HG03354 (cell line): ENCODE results near the gene KRT5.
"Not testable (repeated sequence)": the region's sequence is repeated elsewhere in the genome, so short reads cannot be mapped to it uniquely, and the experiment has no call there.

Experiments
- ATAC-seq: cut with Tn5 transposase; IDR thresholded peaks from one replicate; pipeline ENCODE4 v1.9.1; 2021; ENCODE audit warnings: mild to moderate bottlenecking; ENCODE audit not compliant: unreplicated experiment, poor library complexity, severe bottlenecking

Gene KRT5

DNA sequence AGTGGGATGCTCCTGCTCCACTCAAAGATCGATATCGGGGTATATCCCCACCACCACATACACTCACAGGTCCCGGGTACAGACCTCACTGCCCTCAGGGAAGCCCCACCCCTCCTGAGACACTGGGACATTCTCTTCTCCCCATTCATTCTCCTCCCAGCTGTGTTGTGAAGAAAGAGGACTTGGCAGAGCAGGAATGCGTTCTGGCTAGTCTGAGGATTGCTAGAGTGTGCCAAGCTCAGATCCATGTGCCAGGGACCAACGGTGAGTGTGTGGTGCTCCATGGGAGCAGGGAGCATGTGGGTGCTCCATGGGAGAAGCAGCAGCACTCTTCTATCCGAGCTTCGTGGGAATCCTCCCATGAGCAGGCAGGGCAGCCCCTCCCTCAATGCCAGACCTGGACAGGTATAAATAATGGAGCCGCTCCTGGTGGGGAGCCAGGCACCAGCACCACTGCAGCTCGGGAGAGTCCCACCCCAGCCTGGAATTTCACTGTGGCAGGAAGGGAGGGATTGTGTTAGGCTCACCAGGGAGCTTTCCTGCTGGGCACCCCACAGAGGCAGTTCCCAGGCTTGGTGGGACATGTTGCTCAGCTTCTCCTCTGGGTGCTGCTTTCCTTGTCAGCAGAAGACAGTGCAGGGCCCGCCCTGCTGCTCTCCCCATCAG is 2.3 kb upstream of the KRT5 start:
- ATAC-seq: no peak

DNA sequence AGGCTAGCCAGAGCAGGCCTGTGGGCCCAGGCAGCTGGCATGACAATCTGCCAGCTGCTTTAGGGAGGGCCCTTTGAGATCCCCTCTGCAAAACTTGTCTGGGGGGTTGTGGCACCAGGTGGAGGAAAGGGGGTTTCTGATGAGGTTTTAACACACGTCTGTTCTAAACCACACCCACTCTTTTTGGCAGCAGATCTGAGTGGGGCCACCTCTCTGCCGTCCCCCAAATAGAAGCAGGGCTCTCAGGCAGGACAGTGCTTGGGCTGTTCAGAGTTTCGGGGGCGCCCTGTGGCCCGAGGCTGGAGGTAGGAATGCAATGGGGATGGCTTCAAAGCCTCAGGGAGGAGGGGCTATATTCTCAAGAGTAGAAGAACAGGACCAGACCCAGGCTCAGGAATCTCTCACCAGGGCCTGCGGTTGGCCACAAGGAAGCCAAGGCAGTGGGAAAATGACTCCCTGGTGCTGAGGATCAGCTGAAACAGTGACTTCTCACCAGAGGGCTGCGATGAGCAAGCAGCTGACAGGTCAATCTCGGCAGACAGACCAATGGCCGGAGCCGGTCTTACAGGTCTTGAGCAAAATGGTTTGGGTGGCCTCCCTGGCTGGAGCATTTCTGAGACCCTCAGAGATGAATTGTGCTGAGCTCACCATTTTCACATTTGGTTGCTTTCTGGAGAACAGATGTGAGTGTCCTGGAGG is 1.5 kb upstream of the KRT5 start:
- ATAC-seq: no peak

DNA sequence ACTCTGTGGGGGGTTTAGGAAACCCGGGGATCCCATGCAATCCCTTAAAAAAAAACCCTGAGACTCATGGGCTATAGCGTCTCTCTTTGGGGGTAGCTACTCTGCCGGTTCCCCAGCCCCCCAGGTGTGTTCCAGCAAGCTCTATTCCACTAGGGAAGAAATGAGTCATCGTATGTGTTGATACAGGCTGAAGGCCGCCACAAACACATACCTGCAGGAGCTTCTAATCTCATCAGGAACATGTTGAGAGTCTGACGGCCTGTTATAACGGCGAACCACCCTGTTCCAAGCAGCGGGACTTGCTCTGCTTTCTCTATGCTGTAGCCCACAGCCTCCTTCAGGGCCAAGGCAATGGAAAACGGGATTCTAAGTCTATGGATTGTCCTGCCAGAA is 977 bp upstream of the KRT5 start:
- no peak for ATAC-seq

DNA sequence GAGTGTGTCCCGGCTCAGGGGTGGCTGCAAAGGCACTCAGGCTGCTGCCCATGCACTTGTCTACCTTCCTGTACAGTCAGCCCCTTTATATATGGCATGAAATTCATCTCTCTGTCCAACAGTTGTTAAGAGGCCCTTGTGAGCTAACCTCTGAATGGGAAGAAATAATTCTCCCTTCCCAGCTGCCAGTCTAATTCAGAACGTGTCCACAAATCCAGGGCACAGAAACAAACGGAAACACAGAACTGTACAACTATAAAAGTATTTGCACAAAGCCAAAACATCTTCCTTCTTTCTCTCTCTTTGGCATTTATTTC is 849 bp downstream of the KRT5 start:
- no peak for ATAC-seq

DNA sequence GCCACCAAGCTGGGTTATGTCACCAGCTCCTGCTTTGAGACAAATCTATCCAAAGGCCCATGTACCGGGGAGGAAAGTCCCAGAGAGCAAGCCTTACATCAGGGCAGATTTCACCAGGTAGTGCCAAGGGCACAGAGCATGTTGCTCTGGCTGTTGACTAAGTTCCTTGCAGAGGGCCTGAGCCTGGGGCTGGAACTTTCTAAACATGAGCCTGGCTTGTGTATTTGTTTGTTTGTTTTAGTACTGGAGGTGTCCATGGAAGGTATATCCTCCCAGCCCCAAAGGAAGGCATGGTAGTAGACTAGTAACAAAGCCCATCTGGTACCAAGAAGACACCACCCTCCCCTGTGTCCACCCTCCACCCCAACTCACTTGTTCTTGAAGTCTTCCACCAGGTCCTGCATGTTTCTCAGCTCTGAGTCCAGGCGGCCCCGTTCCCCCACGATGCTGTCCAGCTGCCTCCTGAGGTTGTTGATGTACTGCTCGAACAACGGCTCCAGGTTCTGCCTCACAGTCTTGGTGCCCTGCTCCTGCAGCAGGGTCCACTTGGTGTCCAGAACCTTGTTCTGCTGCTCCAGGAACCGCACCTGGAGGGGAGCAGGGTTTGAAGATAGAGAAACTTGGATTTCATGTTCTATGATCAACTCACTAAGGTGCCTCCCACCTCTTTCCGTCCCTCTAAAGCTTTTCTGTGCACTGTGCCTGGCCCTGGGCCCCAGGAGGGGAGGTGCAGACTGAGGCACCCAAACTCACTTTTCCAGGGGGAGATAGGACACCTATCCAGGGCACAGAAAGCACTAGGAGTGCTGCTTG is 1.4 kb downstream of the KRT5 start:
- no peak for ATAC-seq

DNA sequence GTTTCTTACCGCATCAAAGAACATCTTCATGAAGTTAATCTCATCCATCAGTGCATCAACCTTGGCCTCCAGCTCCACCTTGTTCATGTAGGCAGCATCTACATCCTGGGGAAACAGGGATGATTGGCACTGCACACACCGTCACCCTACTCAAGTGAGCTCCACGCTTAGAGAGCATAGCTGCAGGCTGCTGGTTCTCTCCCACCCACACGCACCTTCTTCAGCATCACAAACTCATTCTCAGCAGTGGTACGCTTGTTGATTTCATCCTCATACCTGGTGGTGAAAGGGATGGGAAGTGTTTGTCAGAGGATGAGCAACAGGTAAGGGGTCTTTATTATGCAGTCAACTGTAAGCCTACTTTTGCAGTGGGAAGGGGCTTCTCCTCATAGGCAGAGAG is 2.3 kb downstream of the KRT5 start:
- no peak for ATAC-seq

DNA sequence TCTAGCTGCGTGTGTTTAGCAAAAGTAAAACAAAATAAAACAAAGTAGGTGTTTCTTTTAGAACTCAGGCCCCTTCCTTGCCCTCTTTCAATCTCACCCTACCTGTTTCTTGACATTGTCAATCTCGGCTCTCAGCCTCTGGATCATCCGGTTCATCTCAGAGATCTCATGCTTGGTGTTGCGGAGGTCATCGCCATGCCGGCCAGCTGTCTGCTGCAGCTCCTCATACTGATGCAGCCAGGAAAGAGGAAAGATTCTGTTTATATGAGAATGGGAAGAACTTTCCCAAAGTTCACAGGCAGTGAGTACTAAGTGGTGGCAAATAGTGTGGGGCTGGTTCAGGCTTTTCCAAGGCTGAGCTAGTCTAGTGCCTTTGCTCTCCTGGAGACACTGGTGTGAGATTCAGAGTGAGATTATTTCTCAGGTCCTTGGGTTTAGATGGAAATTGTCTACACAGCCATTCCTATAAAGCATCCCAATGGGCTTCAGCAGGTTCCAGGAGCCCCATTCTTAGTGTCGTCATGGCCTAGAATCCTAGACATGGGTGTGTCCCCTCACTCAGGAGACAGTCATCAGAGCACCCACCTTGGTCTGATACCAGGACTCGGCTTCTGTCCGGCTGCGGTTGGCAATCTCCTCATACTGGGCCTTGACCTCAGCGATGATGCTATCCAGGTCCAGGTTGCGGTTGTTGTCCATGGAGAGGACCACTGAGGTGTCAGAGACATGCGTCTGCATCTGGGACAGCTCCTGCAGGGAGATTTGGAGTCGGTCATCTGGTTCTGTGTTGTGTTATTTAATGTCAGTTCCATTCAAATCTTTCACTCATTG is 3.0 kb downstream of the KRT5 start:
- ATAC-seq: no peak

DNA sequence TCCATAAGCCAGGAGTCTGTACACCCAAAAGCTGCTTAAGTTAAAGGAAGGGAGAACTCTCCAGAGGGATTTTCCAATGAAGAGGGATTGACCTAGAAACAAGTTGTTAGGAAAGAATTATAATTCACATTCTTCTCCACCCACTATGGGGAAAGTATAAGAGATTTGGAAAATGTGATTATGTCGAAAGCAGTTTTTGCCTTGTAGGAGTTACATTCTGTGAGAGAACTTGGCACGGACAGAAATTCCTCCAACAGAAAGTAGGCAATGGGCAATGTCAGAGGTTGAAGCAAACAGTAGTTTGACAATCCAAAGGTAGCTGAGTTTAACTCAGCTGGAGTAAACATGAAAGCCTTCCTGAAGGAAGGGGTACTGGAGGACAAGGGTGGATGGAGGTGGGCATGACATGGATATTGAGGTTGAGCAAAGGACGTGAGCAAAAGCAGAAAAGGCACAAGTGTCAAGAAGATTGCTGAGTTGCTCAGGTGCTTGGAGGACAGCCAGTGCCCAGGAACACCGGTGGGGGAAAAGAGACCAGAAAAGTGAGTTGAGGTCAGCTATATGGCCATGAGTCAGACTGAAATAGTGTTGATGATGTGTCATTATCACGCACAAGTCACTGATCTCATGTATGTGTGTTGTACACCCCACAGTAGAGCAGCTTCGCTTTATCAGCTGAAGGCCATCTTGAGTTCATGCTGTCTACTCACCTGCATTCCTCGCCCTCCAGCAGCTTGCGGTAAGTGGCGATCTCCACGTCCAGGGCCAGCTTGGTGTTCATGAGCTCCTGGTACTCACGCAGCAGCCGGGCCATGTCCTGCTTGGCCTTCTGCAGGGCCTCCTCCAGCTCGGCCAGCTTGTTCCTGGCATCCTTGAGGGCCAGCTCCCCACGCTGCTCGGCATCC is 4.0 kb downstream of the KRT5 start:
- ATAC-seq: no peak

DNA sequence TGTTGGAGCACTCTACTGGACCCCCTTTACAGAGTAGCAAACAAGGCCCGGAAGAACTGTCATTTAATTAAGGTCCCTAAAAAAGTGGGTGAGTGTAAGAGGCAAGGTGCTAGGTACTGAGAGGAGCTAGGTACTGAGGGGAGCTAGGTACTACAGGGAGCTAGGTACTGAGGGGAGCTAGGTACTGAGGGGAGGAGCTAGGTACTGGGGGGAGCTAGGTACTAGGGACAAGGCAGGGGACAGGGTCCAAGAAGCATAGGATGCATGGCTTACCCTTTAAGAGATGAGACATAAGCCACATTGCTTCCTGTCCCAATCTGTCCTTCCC is 4.9 kb downstream of the KRT5 start:
- ATAC-seq: no peak

DNA sequence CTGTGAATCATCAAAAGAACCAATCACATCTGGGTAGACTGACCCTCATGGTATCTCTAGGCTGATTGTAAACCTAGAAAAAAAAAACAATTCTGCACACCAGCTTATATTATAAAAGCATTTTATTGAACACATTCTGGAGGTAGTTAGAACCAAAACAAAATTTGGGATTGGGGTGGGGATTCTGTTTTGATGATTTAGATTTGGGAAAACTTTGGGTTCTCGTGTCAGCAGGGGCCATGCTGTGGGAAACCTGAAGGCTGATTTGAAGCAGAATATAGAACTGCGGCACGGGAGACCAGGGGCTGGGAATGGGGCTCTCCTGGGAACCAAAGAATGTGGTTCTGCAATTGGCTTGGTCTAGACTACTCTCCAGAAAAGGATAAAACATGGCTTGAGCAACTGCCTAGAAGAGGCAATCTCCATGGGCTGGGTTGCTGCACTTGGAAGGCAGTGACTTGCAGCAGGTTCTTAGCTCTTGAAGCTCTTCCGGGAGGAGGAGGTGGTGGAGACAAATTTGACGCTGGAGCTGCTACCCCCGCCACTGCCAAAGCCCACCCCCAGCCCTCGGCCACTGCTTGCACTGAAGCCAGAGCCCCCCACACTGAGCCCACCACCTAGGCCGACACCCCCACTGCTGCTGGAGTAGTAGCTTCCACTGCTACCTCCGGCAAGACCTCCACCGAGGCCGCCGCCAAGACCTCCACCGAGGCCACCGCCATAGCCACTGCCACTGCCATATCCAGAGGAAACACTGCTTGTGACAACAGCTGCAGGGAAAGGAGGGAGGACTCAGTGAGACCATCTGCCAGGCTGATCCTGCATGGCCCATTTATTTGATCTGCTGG is 5.5 kb downstream of the KRT5 start:
- no peak for ATAC-seq

DNA sequence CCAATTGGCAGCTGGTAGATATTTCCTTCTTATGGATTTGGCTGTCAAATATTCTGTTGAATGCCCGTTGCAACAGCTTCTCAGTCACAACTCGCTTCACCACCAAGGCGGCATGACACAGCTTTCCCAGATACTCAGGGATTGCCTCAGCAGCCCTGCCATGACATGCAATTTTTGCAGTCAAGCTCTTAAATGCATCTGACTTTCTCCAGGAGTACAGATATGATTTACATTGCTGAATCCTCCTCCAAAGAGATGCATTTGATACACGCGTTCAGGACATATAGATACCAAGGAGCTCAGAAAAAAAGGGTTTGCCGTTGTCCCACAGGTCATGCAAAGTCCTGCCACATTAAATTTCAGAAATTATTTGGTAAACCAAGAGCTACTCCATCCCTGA is 6.5 kb downstream of the KRT5 start:
- ATAC-seq: no peak

DNA sequence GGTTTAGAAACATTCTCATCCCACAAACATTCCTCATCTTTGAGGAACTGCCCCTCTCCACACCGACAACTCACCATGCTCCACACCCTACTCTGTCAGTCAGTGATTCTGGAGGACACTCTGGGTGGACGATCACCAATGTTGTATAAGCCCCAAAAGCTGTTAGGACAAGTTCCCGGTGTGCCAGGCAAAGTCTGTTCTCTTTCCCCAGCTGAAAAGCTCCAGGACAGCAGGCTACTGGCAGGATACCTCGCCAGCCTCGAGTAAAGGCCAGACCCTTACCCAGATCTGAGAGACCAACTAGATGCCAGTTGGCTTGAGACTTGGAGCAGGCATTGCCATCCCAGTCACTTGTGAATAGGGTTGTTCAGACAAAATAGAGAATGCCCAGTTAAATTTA is 12.0 kb downstream of the KRT5 start:
- no peak for ATAC-seq

DNA sequence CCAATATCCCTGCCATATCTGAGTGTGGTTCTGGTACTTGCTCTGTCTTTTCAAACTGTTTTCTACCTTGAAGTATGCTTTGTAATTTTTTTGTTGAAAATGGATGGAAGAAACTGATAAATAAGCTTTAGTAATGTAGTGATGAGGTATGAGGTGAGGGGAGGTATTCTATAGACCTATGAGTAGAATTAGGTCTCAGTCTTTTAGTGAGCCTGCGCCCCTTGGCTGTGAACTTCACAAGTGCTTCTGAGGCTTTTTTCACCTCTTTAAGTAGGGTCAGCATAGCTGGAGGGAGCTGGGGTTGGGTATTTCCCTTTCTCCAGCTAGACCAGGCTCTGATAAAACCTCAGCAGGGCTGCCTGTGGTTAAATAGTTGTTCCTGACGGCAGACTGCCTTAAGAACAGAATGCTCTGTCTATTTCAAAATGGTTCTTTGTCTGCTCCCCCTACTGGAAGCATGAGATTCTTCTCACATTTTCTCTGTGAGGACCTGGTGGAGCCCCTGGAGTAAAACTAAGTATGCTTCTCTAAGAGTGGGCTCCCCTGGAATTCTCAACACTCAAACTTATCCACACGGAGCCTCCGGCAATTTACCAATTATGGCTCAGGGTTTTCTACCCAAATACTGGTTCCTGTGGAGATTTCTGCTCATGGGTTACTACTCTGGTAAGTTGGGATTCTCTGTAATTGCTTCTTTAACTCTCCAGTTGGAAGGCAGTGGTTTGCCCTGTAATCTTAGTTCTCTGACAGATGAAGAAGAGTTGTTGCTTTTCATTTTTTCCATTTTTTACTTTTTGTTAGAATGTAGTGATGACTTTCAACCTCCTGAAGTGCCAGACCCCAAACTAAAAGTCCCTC is 13.1 kb downstream of the KRT5 start:
- no peak for ATAC-seq

DNA sequence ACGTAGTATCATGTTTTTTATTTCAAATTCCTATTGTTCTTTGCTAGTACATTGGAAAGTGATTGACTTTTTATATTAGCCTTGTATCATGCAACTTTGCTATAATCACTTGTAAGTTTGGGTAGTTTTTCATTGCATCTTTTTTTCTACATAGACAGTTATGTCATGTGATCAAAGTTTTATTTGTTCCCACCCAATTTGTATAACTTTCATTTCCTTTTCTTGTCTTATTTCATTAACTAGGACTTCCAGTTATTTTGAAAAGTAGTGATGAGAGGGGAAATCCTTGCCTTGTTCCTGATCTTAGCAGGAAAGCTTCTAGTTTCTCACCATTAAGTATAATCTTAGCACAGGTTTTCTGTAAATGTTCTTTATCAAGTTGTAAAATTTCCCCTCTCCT is 17.3 kb downstream of the KRT5 start:
- no peak for ATAC-seq

DNA sequence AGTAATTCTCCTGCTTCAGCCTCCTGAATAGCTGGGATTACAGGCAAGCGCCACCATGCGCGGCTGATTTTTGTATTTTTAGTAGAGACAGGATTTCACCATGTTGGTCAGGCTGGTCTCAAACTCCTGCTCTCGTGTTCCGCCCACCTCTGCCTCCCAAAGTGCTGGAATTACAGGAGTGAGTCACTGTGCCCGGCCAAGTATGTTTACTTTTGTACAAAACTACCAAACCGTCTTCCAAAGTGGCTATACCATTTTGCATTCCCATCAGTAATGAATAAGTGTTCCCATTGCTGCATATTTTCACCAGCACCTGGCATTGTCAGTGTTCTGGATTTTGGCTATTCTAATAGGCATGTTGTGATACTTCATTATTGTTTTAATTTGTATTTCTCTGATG is 18.7 kb downstream of the KRT5 start:
- no peak for ATAC-seq

DNA sequence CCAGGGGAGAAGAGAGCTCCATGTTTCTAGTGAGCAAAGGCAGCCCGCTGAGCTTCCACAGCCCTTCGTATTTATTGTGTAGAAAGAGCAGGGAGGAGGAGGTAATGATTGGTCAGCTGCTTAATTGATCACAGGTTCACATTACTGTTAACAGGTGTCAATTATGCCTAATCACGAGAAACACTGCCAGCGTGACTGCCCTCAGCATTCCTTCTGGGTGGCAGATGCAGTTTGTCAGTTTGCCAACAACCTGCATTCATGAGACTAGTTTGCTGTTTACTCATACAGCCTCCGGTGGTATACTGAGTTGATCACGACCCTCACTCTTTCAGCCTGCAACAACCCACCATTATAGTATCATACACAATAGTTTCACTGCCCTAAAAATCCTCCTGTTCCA is 19.6 kb downstream of the KRT5 start:
- not testable (repeated sequence) for ATAC-seq

DNA sequence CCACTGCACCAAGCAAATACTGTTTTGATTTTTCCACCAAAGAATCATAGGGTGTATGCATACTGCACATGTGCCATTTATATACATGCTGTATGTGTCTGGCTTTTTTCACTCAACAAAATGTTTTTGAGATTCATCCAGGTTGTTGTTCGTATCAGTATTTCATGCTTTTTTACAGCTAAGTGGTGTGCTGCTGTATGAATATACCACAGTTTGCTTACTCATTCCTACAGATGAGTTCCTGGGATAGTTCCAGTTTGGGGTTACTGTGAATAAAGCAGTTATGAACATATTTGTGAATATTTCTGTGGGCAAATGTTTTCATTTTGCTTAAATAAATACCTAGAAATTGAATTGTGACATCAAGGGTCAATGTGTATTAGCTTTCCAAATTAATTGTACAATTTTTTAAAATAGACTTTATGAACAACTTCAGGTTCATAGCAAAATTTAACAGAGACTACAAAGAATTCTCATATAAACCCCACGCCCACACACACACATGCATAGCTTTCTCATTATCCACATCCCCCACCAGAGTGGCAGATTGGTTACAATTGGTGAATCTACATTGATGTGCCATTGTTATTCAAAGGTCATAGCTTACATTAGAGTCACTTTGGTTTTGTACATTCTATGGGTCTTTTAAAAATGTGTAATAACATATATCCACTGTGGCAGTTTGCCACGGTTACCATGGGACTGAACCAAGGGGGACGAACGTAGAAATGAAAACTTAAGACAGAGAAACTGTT is 20.2 kb downstream of the KRT5 start:
- no peak for ATAC-seq
